HL-60 (cell line): ENCODE results near the gene TMEM41A.

Experiments used
- DNase-seq, 2 experiments: peaks; one replicate each; pipeline ENCODE4 v3.0.0-alpha.2; 2010 to 2020; ENCODE audit warnings: low read depth in 1 of 2, low spot score in 1 of 2
- H3K27ac ChIP-seq: fragments of 250-450 bp; sonication (Bioruptor Pico); replicated peaks from 2 replicates; pipeline ENCODE4 v1.5.1; 2020; ENCODE audit warnings: mild to moderate bottlenecking, moderate library complexity
- H3K27me3 ChIP-seq: fragments of 250-450 bp; sonication (Bioruptor Pico); 2 replicates; pipeline ENCODE4 v1.5.1; 2021; ENCODE audit warnings: mild to moderate bottlenecking, moderate library complexity; ENCODE audit not compliant: insufficient read depth, poor library complexity, severe bottlenecking
- H3K4me3 ChIP-seq: replicated peaks from 2 replicates; pipeline ENCODE4 v1.5.1; 2011; ENCODE audit warnings: mild to moderate bottlenecking, control low read depth, low read length; ENCODE audit not compliant: insufficient read depth
- CTCF ChIP-seq: IDR thresholded peaks from one replicate; pipeline ENCODE4 v1.5.1; 2011; ENCODE audit warnings: low read length, control low read depth, inconsistent platforms; ENCODE audit not compliant: insufficient read depth
- GABPA ChIP-seq: IDR thresholded peaks from 2 replicates; pipeline ENCODE4 v1.6.1; 2012; ENCODE audit warnings: low read depth
- POLR2AphosphoS5 ChIP-seq: IDR thresholded peaks from 2 replicates; pipeline ENCODE4 v1.6.1; 2012; ENCODE audit warnings: low read depth
- REST ChIP-seq: IDR thresholded peaks from 2 replicates; pipeline ENCODE4 v1.6.1; 2012; ENCODE audit warnings: low read depth; ENCODE audit not compliant: insufficient replicate concordance
- SPI1 ChIP-seq: IDR thresholded peaks from 2 replicates; pipeline ENCODE4 v1.6.1; 2012; ENCODE audit warnings: low read depth, mild to moderate bottlenecking, borderline replicate concordance

TMEM41A gene

DNA sequence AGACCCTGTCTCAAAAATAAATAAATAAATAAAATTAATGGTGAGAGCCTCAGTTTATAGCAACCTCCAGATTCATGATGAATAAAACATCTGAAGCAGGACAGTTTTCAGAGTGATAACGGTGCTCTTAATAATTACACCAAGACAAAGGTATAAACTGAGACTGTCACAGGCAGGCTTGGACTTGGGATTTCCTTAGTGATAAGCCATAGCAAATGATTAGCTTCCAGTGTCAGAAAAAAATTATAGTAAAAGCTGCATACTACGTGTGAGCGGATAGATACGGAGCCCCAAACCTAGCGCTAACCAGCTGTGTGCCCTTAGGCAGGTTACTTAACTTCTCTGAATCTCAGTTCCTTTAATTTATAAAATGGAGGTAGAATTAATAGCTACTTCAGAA, 32.0 kb upstream of the TMEM41A start:
- TF ChIP-seq GABPA = no peak
- no peak for TF ChIP-seq POLR2AphosphoS5
- no peak for TF ChIP-seq SPI1
- TF ChIP-seq REST = no peak
- no peak for TF ChIP-seq CTCF
- no peak overlapping the region for H3K27ac ChIP-seq
- no peak for DNase-seq
- no peak overlapping the region for H3K4me3 ChIP-seq
- no peaks in the 10 kb centered on the region for H3K27me3 ChIP-seq

GRCh38 chr3:185528532-185528931, 29.7 kb upstream of the TMEM41A start:
- H3K27me3 ChIP-seq = no peaks in the 10 kb centered on the region
- TF ChIP-seq GABPA (no peak), SPI1 (no peak), CTCF (no peak), POLR2AphosphoS5 (no peak), REST (no peak)
- DNase-seq = no peak
- H3K27ac ChIP-seq = no peak overlapping the region
- no peak overlapping the region for H3K4me3 ChIP-seq

GRCh38 chr3:185527364-185527763, 28.5 kb upstream of the TMEM41A start:
- no peak overlapping the region for H3K4me3 ChIP-seq
- DNase-seq = no peak
- H3K27me3 ChIP-seq = no peaks in the 10 kb centered on the region
- H3K27ac ChIP-seq = no peak overlapping the region
- TF ChIP-seq SPI1 (no peak), CTCF (no peak), GABPA (no peak), POLR2AphosphoS5 (no peak), REST (no peak)
